ENCODE results near the gene NEK6. TPM values are rescaled to one million over a fixed set of nuclear protein-coding genes. Genes with fewer than 3 reads are reported as not detected.

The NEK6 gene
- total RNA-seq, 1 donor from 2014 or later: 47.7 TPM

DNA sequence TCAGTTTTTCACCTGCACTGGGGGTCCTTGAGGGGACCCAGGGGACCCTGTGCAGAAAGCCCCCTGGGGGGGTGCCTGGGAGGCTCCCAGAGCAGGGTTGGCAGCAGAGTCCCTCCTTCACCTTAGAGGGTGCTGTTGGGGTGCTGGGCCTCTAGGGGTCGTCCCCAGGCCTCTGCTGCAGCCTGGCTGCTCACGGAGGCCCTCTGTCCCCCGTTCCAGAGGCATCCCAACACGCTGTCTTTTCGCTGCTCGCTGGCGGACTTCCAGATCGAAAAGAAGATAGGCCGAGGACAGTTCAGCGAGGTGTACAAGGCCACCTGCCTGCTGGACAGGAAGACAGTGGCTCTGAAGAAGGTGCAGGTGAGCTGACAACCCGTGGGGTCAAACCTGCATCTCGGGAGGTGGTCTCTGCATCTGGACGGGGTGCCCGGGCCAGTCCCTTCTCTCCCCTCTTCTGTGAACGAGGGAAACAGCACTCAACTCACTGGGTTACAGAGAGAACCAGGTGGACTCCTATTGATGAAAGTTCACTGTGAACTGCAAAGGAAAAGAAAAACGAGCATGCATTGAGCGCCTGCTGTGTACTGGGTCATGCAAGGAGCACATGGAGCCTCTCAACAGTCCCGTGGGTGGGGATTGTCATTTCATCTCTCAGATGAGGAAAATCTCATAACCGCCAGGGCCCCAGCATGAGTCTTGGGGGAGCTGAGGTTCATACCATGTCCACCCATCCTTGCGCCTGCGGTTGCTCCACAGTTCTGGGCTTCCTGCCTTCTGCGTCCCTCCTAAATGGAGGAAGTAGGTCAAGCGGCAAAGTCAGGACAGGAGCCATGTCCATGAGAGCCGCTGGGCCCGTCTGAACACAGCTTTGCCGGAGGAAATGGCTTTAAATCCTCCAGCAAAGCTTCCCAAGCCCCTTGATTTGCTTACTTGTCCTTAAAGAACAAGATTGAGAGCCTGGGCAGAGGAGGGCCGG lies 54.8 kb downstream of the NEK6 start:
- no peaks in the 10 kb centered on the region for H3K9me3 Mint-ChIP-seq
- no peaks in the 10 kb centered on the region for H3K4me1 Mint-ChIP-seq (ENCODE audit: low read depth)
- H3K36me3 Mint-ChIP-seq (ENCODE audit: low read depth): peaks cover 27% of the 10 kb centered on the region
- H3K27ac Mint-ChIP-seq: no peak overlapping the region
- H3K4me3 Mint-ChIP-seq (ENCODE audit: low read depth): no peak overlapping the region
- intact Hi-C loops (cut with micrococcal nuclease): no loop called here
- DNase-seq (ENCODE audit: low spot score): no peak
- no peaks in the 10 kb centered on the region for H3K27me3 Mint-ChIP-seq (ENCODE audit: low read depth)

DNA sequence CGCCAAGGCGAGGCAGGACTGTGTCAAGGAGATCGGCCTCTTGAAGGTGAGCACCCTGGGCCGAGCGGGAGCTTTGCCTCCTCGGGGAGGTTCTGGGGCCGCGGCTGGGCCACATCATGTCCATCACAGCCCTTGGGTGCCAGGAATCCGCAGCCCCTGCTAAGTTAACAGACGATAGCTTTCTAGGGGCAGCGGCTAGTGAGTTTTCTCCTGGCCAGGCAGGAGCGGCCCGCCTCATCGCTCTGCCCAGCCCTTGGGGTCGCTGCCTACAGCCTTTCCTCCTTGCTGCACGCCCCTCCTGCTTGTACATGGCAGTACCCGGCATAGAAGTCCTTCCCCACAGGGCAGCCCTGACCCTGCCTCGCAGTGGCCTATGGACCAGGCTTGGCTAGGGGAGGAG lies 56.2 kb downstream of the NEK6 start:
- Mint-ChIP-seq H3K27ac (no peak overlapping the region), H3K4me3 (ENCODE audit: low read depth) (no peak overlapping the region), H3K27me3 (ENCODE audit: low read depth) (no peaks in the 10 kb centered on the region), H3K36me3 (ENCODE audit: low read depth) (peaks cover 25% of the 10 kb centered on the region), H3K9me3 (no peaks in the 10 kb centered on the region), H3K4me1 (ENCODE audit: low read depth) (no peaks in the 10 kb centered on the region)
- intact Hi-C loops (cut with micrococcal nuclease): no loop called here
- no peak for DNase-seq (ENCODE audit: low spot score)

GRCh38 chr9:124315882-124316281 lies 58.1 kb downstream of the NEK6 start:
- no peak overlapping the region for H3K27ac Mint-ChIP-seq
- peaks cover 5% of the 10 kb centered on the region for H3K4me1 Mint-ChIP-seq (ENCODE audit: low read depth)
- no peaks in the 10 kb centered on the region for H3K9me3 Mint-ChIP-seq
- DNase-seq (ENCODE audit: low spot score): no peak
- no peak overlapping the region for H3K4me3 Mint-ChIP-seq (ENCODE audit: low read depth)
- no peaks in the 10 kb centered on the region for H3K27me3 Mint-ChIP-seq (ENCODE audit: low read depth)
- intact Hi-C loops (cut with micrococcal nuclease): no loop called here
- peaks cover 26% of the 10 kb centered on the region for H3K36me3 Mint-ChIP-seq (ENCODE audit: low read depth)

DNA sequence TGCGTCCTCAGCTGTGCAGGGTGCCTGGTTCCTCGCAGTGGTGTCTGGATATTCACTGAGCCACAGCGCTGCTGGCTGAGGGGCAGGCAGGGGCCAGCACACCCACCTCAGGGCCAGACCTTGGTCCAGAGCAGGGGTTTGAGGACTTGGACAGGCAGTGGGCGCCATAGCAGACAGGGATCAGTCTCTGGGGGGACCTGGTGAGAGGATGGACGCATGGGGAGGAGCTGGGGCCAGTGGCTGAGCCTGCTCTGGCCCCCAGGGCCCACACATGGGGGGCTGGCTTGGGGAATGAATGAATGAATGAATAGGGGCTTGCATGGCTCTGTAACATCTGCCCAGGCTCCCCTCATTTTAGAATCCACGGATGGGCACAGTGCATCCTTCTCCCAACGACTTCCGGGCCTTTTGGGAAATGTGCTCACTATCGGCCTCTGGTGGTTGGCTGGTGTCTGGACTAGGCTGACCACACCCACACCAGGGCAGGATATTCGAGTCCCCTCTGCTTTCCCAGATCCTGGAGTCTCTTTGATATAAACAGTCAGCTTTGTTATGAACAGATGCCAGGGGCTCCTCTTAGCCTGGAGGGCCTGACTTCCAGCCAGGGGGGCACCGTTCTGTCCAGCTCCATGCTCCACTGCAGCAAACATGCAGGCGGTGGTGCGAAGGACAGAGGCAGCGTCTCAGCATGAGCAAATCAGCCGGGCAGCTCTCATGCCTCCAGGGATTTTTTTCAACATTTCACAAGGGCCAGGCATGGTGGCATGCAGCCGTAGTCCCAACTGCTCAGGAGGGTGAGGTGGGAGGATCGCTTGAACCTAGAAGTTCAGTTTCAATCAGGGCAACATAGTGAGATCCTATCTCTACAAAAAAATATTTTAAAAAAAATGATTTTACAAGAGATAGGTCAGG lies 62.6 kb downstream of the NEK6 start:
- Mint-ChIP-seq H3K27ac (no peak overlapping the region), H3K4me3 (ENCODE audit: low read depth) (no peak overlapping the region), H3K4me1 (ENCODE audit: low read depth) (peaks cover 5% of the 10 kb centered on the region), H3K9me3 (no peaks in the 10 kb centered on the region), H3K27me3 (ENCODE audit: low read depth) (no peaks in the 10 kb centered on the region), H3K36me3 (ENCODE audit: low read depth) (peaks cover 31% of the 10 kb centered on the region)
- peak; percentile 21 for DNase-seq (ENCODE audit: low spot score)
- intact Hi-C loops (cut with micrococcal nuclease): loop anchor here (2.0 kb wide), 1 partner anchor 194 kb away; no protein-coding TSS in a partner anchor

DNA sequence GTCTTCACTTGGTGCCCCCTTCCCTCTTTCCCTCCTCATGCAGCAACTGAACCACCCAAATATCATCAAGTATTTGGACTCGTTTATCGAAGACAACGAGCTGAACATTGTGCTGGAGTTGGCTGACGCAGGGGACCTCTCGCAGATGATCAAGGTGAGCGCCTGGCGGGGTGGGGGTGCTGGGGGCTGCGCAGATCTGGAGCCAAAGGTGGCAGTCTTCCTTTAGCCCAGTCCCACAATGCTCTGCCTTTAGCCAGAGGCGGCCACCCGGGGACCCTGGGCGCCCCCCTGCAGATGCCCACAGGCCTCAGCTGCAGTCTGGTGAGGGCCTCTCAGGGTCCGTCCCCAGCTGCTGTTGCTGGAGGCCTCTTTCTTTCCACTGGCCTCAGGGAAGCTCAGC lies 63.7 kb downstream of the NEK6 start:
- no peak for DNase-seq (ENCODE audit: low spot score)
- H3K27me3 Mint-ChIP-seq (ENCODE audit: low read depth): no peaks in the 10 kb centered on the region
- H3K4me3 Mint-ChIP-seq (ENCODE audit: low read depth): no peak overlapping the region
- no peak overlapping the region for H3K27ac Mint-ChIP-seq
- intact Hi-C loops (cut with micrococcal nuclease): loop anchor here (2.0 kb wide), 1 partner anchor 195 kb away; no protein-coding TSS in a partner anchor
- H3K4me1 Mint-ChIP-seq (ENCODE audit: low read depth): peaks cover 5% of the 10 kb centered on the region
- H3K36me3 Mint-ChIP-seq (ENCODE audit: low read depth): peaks cover 29% of the 10 kb centered on the region
- no peaks in the 10 kb centered on the region for H3K9me3 Mint-ChIP-seq

DNA sequence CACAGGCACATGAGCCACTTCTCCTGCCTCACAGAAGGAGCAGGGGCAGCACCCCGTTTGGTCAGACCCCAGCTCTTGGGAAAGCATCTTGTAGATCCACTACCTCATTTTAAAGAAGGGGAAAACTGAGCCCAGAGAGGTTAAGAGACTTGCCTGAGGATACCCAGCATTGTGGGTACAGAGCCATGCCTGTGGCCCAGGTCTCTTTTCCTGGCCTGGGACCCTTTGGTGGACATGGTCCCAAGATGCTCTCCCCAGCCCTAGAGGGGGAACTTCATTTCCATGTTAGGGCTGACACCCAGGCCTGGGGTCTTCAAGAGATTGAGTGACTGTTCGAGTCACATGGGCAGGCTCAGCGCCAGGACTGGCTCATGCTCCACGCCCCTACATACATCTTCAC lies 64.2 kb downstream of the NEK6 start:
- Mint-ChIP-seq H3K9me3 (no peaks in the 10 kb centered on the region), H3K27ac (no peak overlapping the region), H3K4me1 (ENCODE audit: low read depth) (peaks cover 5% of the 10 kb centered on the region), H3K36me3 (ENCODE audit: low read depth) (peaks cover 28% of the 10 kb centered on the region), H3K4me3 (ENCODE audit: low read depth) (no peak overlapping the region), H3K27me3 (ENCODE audit: low read depth) (no peaks in the 10 kb centered on the region)
- intact Hi-C loops (cut with micrococcal nuclease): loop anchor here (2.0 kb wide), 1 partner anchor 195 kb away; no protein-coding TSS in a partner anchor
- DNase-seq (ENCODE audit: low spot score): no peak

- intact Hi-C loops (cut with micrococcal nuclease): no loop called here
- no peak for DNase-seq (ENCODE audit: low spot score)
- no peaks in the 10 kb centered on the region for H3K27me3 Mint-ChIP-seq (ENCODE audit: low read depth)
- peaks cover 5% of the 10 kb centered on the region for H3K4me1 Mint-ChIP-seq (ENCODE audit: low read depth)
- H3K36me3 Mint-ChIP-seq (ENCODE audit: low read depth): peaks cover 22% of the 10 kb centered on the region
- H3K4me3 Mint-ChIP-seq (ENCODE audit: low read depth): no peak overlapping the region
- H3K9me3 Mint-ChIP-seq: no peaks in the 10 kb centered on the region
- H3K27ac Mint-ChIP-seq: no peak overlapping the region
These were observed 65.1 kb downstream of the NEK6 start for GRCh38 chr9:124322618-124323432.

DNA sequence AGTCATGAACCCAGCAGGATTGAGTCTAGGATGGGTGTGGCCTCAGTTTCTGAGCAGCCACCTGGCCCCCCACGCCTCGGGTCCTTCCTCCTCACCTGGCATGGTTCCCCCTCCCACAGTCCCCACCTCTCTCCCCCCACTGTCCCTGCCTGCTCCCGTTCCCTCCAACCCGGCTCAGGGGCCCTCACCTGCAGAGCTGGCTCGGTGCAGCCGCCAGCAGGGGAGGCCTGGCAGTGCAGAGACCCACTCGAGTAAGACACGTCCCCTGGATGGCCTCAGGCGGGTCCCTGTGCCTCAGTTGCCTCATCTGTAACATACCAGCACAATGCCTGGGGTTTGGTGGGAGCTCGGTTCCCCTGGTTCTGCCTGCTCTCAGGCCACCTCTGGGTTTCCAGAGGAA lies 66.2 kb downstream of the NEK6 start:
- Mint-ChIP-seq H3K36me3 (ENCODE audit: low read depth) (peaks cover 24% of the 10 kb centered on the region), H3K4me3 (ENCODE audit: low read depth) (no peak overlapping the region), H3K4me1 (ENCODE audit: low read depth) (peaks cover 5% of the 10 kb centered on the region), H3K27me3 (ENCODE audit: low read depth) (no peaks in the 10 kb centered on the region), H3K27ac (no peak overlapping the region), H3K9me3 (no peaks in the 10 kb centered on the region)
- DNase-seq (ENCODE audit: low spot score): no peak
- intact Hi-C loops (cut with micrococcal nuclease): no loop called here

DNA sequence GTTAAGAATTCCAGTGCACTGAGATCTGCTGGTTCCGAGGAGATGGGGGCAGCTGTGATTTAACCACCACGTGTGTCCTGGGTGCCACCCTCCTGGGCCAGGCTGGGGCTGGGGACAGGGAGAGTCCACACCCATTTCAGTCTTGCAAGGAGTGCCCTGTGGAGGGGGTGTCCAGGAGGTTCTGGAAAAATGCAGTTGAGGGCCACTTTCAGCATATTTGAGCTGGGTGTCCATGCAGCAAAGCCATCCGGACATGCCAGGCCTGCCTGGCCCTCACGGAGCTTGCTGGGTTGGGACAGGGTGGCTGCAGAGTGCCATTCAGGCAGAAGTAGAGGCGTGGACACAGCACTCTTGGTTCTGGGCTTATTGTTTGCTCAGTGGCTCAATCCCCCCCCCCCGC lies 68.1 kb downstream of the NEK6 start:
- H3K4me3 Mint-ChIP-seq (ENCODE audit: low read depth): no peak overlapping the region
- no peaks in the 10 kb centered on the region for H3K27me3 Mint-ChIP-seq (ENCODE audit: low read depth)
- intact Hi-C loops (cut with micrococcal nuclease): no loop called here
- no peaks in the 10 kb centered on the region for H3K9me3 Mint-ChIP-seq
- H3K4me1 Mint-ChIP-seq (ENCODE audit: low read depth): no peaks in the 10 kb centered on the region
- H3K27ac Mint-ChIP-seq: no peak overlapping the region
- H3K36me3 Mint-ChIP-seq (ENCODE audit: low read depth): peaks cover 26% of the 10 kb centered on the region
- DNase-seq (ENCODE audit: low spot score): no peak

DNA sequence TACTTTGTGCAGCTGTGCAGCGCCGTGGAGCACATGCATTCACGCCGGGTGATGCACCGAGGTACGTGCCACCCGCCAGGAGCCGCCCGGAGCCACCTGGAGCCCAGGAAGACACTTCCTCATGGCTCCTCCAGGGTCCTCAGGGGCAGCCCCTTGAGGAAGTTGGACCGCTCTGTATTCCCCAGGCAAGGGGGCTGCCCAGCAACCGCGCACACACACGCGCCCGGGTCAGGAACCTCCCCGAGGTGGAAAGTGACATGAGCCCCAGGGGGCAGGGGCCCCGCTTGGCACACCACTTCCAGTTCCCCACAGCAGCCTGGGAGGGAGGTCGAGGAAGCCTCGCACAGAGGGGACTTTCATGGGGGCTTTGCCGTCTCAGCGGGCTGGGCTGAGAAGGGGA lies 68.6 kb downstream of the NEK6 start:
- H3K4me1 Mint-ChIP-seq (ENCODE audit: low read depth): no peaks in the 10 kb centered on the region
- no peaks in the 10 kb centered on the region for H3K27me3 Mint-ChIP-seq (ENCODE audit: low read depth)
- H3K4me3 Mint-ChIP-seq (ENCODE audit: low read depth): no peak overlapping the region
- no peak for DNase-seq (ENCODE audit: low spot score)
- H3K9me3 Mint-ChIP-seq: no peaks in the 10 kb centered on the region
- intact Hi-C loops (cut with micrococcal nuclease): no loop called here
- no peak overlapping the region for H3K27ac Mint-ChIP-seq
- H3K36me3 Mint-ChIP-seq (ENCODE audit: low read depth): peaks cover 26% of the 10 kb centered on the region

DNA sequence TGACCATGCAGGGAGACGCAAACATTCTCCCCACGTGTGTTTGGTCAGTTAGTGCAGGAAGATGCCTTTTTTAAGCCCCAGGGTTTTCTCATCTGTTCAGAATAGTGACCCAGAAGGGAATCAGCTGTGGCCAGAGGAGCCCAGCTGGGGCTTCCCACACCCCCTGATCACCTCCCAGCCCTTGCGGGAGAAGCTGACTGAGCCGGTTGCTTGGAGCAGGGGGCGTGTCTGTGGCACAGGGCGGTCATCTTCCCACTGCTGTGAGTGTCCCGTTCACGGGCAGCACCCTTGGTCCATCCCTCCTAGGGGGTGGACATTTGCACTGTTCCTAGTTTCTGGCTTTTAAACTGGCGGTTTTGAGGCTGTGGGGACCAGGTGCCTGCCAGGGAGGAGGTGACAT lies 69.7 kb downstream of the NEK6 start:
- no peaks in the 10 kb centered on the region for H3K27me3 Mint-ChIP-seq (ENCODE audit: low read depth)
- intact Hi-C loops (cut with micrococcal nuclease): no loop called here
- no peaks in the 10 kb centered on the region for H3K4me1 Mint-ChIP-seq (ENCODE audit: low read depth)
- peaks cover 19% of the 10 kb centered on the region for H3K36me3 Mint-ChIP-seq (ENCODE audit: low read depth)
- H3K9me3 Mint-ChIP-seq: no peaks in the 10 kb centered on the region
- no peak for DNase-seq (ENCODE audit: low spot score)
- H3K27ac Mint-ChIP-seq: no peak overlapping the region
- no peak overlapping the region for H3K4me3 Mint-ChIP-seq (ENCODE audit: low read depth)

GRCh38 chr9:124328285-124328684 lies 70.5 kb downstream of the NEK6 start:
- Mint-ChIP-seq H3K36me3 (ENCODE audit: low read depth) (peaks cover 13% of the 10 kb centered on the region), H3K4me3 (ENCODE audit: low read depth) (no peak overlapping the region), H3K4me1 (ENCODE audit: low read depth) (no peaks in the 10 kb centered on the region), H3K9me3 (no peaks in the 10 kb centered on the region), H3K27ac (no peak overlapping the region), H3K27me3 (ENCODE audit: low read depth) (no peaks in the 10 kb centered on the region)
- no peak for DNase-seq (ENCODE audit: low spot score)
- intact Hi-C loops (cut with micrococcal nuclease): no loop called here

Measured in activated T-helper 2 cell treated with anti-CD3 and anti-CD28 coated beads, Interferon-gamma antibody, Interleukin-2, Interleukin-4, amounts not matched to agents 10 μg/mL and 5 μg/mL and 100 μg/mL, durations not matched to agents 14 hours and 24 hours and 36 hours (primary cell).